Measurements from ENCODE around the gene POLR2A.

POLR2A gene

DNA sequence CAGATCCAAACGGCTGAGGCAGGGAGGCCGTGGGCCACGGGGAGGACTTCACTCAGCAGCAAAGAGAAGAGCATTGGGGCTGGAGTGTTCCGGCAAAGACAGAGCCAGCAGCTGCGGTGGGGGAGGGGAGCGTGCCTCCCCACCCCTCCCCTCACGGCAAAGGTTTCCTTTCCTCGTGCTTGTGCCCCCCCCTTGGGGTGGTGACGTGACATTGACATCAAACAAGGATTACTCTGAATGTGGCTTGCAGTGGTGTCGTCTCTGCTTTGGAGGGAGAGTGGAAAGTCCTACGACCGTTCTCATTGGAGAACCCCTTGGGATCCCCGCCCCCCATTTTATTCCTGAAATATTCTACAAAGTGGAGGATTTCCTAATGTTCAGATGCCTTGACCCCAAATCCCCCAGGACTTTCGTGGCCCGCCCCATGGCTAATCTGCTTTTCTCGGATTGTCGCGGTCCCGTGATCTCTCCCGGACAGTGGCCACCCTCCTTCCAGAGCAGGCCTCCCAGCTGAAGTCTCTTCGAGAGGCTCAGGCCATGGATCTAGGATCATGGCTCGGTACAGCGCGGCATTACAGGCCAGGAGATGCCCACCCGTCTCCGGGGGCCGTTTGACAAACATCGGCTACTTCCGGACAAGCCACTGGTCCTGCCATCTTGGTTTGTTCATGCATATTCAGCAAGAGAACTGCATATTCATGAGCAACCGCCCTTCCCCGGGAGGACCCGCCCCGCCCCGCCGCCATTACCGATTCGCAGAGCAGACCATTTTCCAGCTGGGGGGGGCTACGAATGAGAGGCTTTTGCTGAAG lies 705 bp upstream of the POLR2A start (continued):
- TF ChIP-seq ZNF175 (tag by site-specific recombination; IDR thresholded peaks at IDR 0.05) = no peak
- TF ChIP-seq, protein P1, sequence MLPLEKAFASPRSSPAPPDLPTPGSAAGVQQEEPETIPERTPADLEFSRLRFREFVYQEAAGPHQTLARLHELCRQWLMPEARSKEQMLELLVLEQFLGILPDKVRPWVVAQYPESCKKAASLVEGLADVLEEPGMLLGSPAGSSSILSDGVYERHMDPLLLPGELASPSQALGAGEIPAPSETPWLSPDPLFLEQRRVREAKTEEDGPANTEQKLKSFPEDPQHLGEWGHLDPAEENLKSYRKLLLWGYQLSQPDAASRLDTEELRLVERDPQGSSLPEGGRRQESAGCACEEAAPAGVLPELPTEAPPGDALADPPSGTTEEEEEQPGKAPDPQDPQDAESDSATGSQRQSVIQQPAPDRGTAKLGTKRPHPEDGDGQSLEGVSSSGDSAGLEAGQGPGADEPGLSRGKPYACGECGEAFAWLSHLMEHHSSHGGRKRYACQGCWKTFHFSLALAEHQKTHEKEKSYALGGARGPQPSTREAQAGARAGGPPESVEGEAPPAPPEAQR (tag by site-specific recombination; IDR thresholded peaks at IDR 0.05) = 0 out of 2 replicates have a peak, but pooled peaks have one; percentile 6
- no peak for TF ChIP-seq ZNF544 (tag by site-specific recombination; IDR thresholded peaks at IDR 0.05)
- peak; percentile 76 for TF ChIP-seq GLIS1 (tag by site-specific recombination; IDR thresholded peaks at IDR 0.05)
- TF ChIP-seq ZNF302 (tag by site-specific recombination; IDR thresholded peaks at IDR 0.05; ENCODE audit: low read depth) = no peak
- no peak for TF ChIP-seq ZNF223 (tag by site-specific recombination; IDR thresholded peaks at IDR 0.05)
- peak; percentile 17; the same call in 1 of the 2 replicates for TF ChIP-seq OSR2 (tag by site-specific recombination; IDR thresholded peaks at IDR 0.05)
- TF ChIP-seq, protein P2, sequence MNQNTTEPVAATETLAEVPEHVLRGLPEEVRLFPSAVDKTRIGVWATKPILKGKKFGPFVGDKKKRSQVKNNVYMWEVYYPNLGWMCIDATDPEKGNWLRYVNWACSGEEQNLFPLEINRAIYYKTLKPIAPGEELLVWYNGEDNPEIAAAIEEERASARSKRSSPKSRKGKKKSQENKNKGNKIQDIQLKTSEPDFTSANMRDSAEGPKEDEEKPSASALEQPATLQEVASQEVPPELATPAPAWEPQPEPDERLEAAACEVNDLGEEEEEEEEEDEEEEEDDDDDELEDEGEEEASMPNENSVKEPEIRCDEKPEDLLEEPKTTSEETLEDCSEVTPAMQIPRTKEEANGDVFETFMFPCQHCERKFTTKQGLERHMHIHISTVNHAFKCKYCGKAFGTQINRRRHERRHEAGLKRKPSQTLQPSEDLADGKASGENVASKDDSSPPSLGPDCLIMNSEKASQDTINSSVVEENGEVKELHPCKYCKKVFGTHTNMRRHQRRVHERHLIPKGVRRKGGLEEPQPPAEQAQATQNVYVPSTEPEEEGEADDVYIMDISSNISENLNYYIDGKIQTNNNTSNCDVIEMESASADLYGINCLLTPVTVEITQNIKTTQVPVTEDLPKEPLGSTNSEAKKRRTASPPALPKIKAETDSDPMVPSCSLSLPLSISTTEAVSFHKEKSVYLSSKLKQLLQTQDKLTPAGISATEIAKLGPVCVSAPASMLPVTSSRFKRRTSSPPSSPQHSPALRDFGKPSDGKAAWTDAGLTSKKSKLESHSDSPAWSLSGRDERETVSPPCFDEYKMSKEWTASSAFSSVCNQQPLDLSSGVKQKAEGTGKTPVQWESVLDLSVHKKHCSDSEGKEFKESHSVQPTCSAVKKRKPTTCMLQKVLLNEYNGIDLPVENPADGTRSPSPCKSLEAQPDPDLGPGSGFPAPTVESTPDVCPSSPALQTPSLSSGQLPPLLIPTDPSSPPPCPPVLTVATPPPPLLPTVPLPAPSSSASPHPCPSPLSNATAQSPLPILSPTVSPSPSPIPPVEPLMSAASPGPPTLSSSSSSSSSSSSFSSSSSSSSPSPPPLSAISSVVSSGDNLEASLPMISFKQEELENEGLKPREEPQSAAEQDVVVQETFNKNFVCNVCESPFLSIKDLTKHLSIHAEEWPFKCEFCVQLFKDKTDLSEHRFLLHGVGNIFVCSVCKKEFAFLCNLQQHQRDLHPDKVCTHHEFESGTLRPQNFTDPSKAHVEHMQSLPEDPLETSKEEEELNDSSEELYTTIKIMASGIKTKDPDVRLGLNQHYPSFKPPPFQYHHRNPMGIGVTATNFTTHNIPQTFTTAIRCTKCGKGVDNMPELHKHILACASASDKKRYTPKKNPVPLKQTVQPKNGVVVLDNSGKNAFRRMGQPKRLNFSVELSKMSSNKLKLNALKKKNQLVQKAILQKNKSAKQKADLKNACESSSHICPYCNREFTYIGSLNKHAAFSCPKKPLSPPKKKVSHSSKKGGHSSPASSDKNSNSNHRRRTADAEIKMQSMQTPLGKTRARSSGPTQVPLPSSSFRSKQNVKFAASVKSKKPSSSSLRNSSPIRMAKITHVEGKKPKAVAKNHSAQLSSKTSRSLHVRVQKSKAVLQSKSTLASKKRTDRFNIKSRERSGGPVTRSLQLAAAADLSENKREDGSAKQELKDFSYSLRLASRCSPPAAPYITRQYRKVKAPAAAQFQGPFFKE (tag by site-specific recombination; IDR thresholded peaks at IDR 0.05; ENCODE audit: borderline replicate concordance) = no peak
- TF ChIP-seq BCL11B (tag by site-specific recombination; IDR thresholded peaks at IDR 0.05; ENCODE audit: low read depth) = no peak; the same call in 1 of the 2 replicates
- TF ChIP-seq ZNF324 (tag by site-specific recombination; IDR thresholded peaks at IDR 0.05) = peak; percentile 76; the same call in 1 of the 2 replicates
- no peak for TF ChIP-seq MEIS1 (CRISPR knock-in tag; IDR thresholded peaks at IDR 0.05; ENCODE audit: borderline replicate concordance)
- TF ChIP-seq ZNF394 (tag by site-specific recombination; IDR thresholded peaks at IDR 0.05; ENCODE audit: borderline replicate concordance) = peak; percentile 22; the same call in 1 of the 2 replicates
- TF ChIP-seq, protein P3, sequence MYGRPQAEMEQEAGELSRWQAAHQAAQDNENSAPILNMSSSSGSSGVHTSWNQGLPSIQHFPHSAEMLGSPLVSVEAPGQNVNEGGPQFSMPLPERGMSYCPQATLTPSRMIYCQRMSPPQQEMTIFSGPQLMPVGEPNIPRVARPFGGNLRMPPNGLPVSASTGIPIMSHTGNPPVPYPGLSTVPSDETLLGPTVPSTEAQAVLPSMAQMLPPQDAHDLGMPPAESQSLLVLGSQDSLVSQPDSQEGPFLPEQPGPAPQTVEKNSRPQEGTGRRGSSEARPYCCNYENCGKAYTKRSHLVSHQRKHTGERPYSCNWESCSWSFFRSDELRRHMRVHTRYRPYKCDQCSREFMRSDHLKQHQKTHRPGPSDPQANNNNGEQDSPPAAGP (tag by site-specific recombination; IDR thresholded peaks at IDR 0.05) = peak; percentile 80
- no peak for TF ChIP-seq ZNF404 (tag by site-specific recombination; IDR thresholded peaks at IDR 0.05)
- no peak for TF ChIP-seq ZNF138 (tag by site-specific recombination; IDR thresholded peaks at IDR 0.05; ENCODE audit: borderline replicate concordance)
- peak; percentile 84 for TF ChIP-seq KLF8 (tag by site-specific recombination; IDR thresholded peaks at IDR 0.05)
- TF ChIP-seq, protein P4, sequence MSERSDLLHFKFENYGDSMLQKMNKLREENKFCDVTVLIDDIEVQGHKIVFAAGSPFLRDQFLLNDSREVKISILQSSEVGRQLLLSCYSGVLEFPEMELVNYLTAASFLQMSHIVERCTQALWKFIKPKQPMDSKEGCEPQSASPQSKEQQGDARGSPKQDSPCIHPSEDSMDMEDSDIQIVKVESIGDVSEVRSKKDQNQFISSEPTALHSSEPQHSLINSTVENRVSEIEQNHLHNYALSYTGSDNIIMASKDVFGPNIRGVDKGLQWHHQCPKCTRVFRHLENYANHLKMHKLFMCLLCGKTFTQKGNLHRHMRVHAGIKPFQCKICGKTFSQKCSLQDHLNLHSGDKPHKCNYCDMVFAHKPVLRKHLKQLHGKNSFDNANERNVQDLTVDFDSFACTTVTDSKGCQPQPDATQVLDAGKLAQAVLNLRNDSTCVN (tag by site-specific recombination; optimal IDR thresholded peaks at IDR 0.05) = peak; percentile 8
- TF ChIP-seq, protein P5, sequence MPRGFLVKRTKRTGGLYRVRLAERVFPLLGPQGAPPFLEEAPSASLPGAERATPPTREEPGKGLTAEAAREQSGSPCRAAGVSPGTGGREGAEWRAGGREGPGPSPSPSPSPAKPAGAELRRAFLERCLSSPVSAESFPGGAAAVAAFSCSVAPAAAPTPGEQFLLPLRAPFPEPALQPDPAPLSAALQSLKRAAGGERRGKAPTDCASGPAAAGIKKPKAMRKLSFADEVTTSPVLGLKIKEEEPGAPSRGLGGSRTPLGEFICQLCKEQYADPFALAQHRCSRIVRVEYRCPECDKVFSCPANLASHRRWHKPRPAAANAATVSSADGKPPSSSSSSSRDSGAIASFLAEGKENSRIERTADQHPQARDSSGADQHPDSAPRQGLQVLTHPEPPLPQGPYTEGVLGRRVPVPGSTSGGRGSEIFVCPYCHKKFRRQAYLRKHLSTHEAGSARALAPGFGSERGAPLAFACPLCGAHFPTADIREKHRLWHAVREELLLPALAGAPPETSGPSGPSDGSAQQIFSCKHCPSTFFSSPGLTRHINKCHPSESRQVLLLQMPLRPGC (tag by site-specific recombination; IDR thresholded peaks at IDR 0.05) = peak; percentile 40; the same call in 1 of the 2 replicates
- TF ChIP-seq, protein P6, sequence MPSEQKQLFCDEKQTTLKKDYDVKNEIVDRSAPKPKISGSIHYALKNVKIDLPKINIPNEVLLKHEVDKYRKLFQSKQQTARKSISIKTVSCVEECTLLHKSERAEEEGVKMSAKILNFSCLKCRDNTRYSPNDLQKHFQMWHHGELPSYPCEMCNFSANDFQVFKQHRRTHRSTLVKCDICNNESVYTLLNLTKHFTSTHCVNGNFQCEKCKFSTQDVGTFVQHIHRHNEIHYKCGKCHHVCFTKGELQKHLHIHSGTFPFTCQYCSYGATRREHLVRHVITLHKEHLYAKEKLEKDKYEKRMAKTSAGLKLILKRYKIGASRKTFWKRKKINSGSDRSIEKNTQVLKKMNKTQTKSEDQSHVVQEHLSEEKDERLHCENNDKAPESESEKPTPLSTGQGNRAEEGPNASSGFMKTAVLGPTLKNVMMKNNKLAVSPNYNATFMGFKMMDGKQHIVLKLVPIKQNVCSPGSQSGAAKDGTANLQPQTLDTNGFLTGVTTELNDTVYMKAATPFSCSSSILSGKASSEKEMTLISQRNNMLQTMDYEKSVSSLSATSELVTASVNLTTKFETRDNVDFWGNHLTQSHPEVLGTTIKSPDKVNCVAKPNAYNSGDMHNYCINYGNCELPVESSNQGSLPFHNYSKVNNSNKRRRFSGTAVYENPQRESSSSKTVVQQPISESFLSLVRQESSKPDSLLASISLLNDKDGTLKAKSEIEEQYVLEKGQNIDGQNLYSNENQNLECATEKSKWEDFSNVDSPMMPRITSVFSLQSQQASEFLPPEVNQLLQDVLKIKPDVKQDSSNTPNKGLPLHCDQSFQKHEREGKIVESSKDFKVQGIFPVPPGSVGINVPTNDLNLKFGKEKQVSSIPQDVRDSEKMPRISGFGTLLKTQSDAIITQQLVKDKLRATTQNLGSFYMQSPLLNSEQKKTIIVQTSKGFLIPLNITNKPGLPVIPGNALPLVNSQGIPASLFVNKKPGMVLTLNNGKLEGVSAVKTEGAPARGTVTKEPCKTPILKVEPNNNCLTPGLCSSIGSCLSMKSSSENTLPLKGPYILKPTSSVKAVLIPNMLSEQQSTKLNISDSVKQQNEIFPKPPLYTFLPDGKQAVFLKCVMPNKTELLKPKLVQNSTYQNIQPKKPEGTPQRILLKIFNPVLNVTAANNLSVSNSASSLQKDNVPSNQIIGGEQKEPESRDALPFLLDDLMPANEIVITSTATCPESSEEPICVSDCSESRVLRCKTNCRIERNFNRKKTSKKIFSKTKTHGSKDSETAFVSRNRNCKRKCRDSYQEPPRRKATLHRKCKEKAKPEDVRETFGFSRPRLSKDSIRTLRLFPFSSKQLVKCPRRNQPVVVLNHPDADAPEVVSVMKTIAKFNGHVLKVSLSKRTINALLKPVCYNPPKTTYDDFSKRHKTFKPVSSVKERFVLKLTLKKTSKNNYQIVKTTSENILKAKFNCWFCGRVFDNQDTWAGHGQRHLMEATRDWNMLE (tag by site-specific recombination; conservative IDR thresholded peaks at IDR 0.05; ENCODE audit: low read depth) = no peak
- TF ChIP-seq, protein P7, sequence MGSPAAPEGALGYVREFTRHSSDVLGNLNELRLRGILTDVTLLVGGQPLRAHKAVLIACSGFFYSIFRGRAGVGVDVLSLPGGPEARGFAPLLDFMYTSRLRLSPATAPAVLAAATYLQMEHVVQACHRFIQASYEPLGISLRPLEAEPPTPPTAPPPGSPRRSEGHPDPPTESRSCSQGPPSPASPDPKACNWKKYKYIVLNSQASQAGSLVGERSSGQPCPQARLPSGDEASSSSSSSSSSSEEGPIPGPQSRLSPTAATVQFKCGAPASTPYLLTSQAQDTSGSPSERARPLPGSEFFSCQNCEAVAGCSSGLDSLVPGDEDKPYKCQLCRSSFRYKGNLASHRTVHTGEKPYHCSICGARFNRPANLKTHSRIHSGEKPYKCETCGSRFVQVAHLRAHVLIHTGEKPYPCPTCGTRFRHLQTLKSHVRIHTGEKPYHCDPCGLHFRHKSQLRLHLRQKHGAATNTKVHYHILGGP (tag by site-specific recombination; IDR thresholded peaks at IDR 0.05) = no peak

Data from HEK293 (cell line).